GM18499 (cell line): ENCODE results near the gene SMAD6.

ENCODE experiments used
- ATAC-seq: cut with Tn5 transposase; IDR thresholded peaks from one replicate; pipeline ENCODE4 v1.9.1; 2021; ENCODE audit warnings: moderate number of reproducible peaks; ENCODE audit not compliant: insufficient read depth, unreplicated experiment

SMAD6 gene

GRCh38 chr15:66737243-66738010 is 35.4 kb downstream of the SMAD6 start:
- ATAC-seq = no peak

GRCh38 chr15:66738116-66738515 is 36.1 kb downstream of the SMAD6 start:
- ATAC-seq = no peak

GRCh38 chr15:66738595-66738994 is 36.6 kb downstream of the SMAD6 start:
- ATAC-seq = no peak

GRCh38 chr15:66739287-66739686 is 37.3 kb downstream of the SMAD6 start:
- no peak for ATAC-seq

- no peak for ATAC-seq
Observed at GRCh38 chr15:66740802-66741201, 38.8 kb downstream of the SMAD6 start.

- ATAC-seq = no peak
Observed at GRCh38 chr15:66741646-66742045, 39.6 kb downstream of the SMAD6 start.

GRCh38 chr15:66742286-66742685 is 40.2 kb downstream of the SMAD6 start:
- no peak for ATAC-seq

GRCh38 chr15:66743204-66743603 is 41.2 kb downstream of the SMAD6 start:
- no peak for ATAC-seq

- no peak for ATAC-seq
Observed at GRCh38 chr15:66743703-66744536, 41.9 kb downstream of the SMAD6 start.

GRCh38 chr15:66744610-66745279 is 42.7 kb downstream of the SMAD6 start:
- ATAC-seq = no peak

GRCh38 chr15:66745530-66746230 is 43.6 kb downstream of the SMAD6 start:
- no peak for ATAC-seq

GRCh38 chr15:66746231-66746605 is 44.2 kb downstream of the SMAD6 start:
- no peak for ATAC-seq

GRCh38 chr15:66747223-66747622 is 45.2 kb downstream of the SMAD6 start:
- ATAC-seq = no peak

- no peak for ATAC-seq
Observed at GRCh38 chr15:66747886-66748707, 46.1 kb downstream of the SMAD6 start.

GRCh38 chr15:66748708-66749035 is 46.6 kb downstream of the SMAD6 start:
- no peak for ATAC-seq

- ATAC-seq = no peak
Observed at GRCh38 chr15:66749841-66750575, 48.0 kb downstream of the SMAD6 start.

- ATAC-seq = no peak
Observed at GRCh38 chr15:66750609-66751008, 48.6 kb downstream of the SMAD6 start.

- no peak for ATAC-seq
Observed at GRCh38 chr15:66751579-66751978, 49.5 kb downstream of the SMAD6 start.

- ATAC-seq = no peak
Observed at GRCh38 chr15:66752078-66752477, 50.0 kb downstream of the SMAD6 start.
